HepG2 (cell line): ENCODE data around the gene SBNO2. TPM values are rescaled to one million over a fixed set of nuclear protein-coding genes. Genes with fewer than 3 reads are reported as not detected.

Source experiments
- DMAP1 ChIP-seq: IDR thresholded peaks from 2 replicates; pipeline ENCODE4 v1.6.1; 2016
- HNF4G ChIP-seq, 2 experiments: sonication (generic) in 1 of 2; formaldehyde crosslinking in 1 of 2; IDR thresholded peaks; 2 replicates each; pipeline versions ENCODE4 v1.4.0 to v1.6.1; 2011 to 2020; ENCODE audit warnings: borderline replicate concordance in 2 of 2, low read depth in 2 of 2, mild to moderate bottlenecking in 2 of 2, low read length in 1 of 2, missing genetic modification reagents in 1 of 2, moderate library complexity in 1 of 2
- KDM4B ChIP-seq: sonication (generic); formaldehyde crosslinking; IDR thresholded peaks from 2 replicates; pipeline ENCODE4 v1.4.0; 2020; ENCODE audit warnings: missing genetic modification reagents
- NPAS2 ChIP-seq: sonication (generic); formaldehyde crosslinking; IDR thresholded peaks from 2 replicates; pipeline ENCODE4 v1.8.0; 2022; ENCODE audit warnings: mild to moderate bottlenecking, missing genetic modification reagents, borderline replicate concordance
- NRL ChIP-seq: sonication (generic); formaldehyde crosslinking; IDR thresholded peaks from 2 replicates; pipeline ENCODE4 v1.5.0; 2020; ENCODE audit warnings: missing genetic modification reagents, mild to moderate bottlenecking, moderate library complexity, borderline replicate concordance
- RBFOX2 ChIP-seq: fragments of 200-400 bp; formaldehyde crosslinking; IDR thresholded peaks from 2 replicates; pipeline ENCODE4 v1.6.1; 2017; ENCODE audit warnings: low read depth, mild to moderate bottlenecking, low read length
- RBM22 ChIP-seq: fragments of 200-400 bp; formaldehyde crosslinking; optimal IDR thresholded peaks from 2 replicates; pipeline ENCODE3; 2017; ENCODE audit warnings: mild to moderate bottlenecking, low read length, moderate library complexity
- RXRA ChIP-seq: sonication (generic); formaldehyde crosslinking; IDR thresholded peaks from 2 replicates; pipeline ENCODE4 v1.5.1; 2020; ENCODE audit warnings: missing genetic modification reagents
- SIN3A ChIP-seq: IDR thresholded peaks from 2 replicates; pipeline ENCODE4 v1.6.1; 2011; ENCODE audit warnings: low read depth, mild to moderate bottlenecking, control low read depth, low read length, borderline replicate concordance
- U2AF1 ChIP-seq: fragments of 200-400 bp; formaldehyde crosslinking; optimal IDR thresholded peaks from 2 replicates; pipeline ENCODE3; 2017; ENCODE audit warnings: mild to moderate bottlenecking, low read depth, low read length
- YEATS4 ChIP-seq: sonication (generic); formaldehyde crosslinking; IDR thresholded peaks from 2 replicates; pipeline ENCODE4 v1.4.0; 2020; ENCODE audit warnings: missing genetic modification reagents, borderline replicate concordance
- ZBTB7B ChIP-seq: sonication (generic); formaldehyde crosslinking; IDR thresholded peaks from 2 replicates; pipeline ENCODE4 v1.4.0; 2020; ENCODE audit warnings: missing genetic modification reagents
- ZC3H13 ChIP-seq: sonication (generic); formaldehyde crosslinking; IDR thresholded peaks from 2 replicates; pipeline ENCODE4 v1.8.1; 2023; ENCODE audit warnings: mild to moderate bottlenecking, missing genetic modification reagents, moderate library complexity
- ZNF331 ChIP-seq: sonication (generic); formaldehyde crosslinking; IDR thresholded peaks from 2 replicates; pipeline ENCODE4 v1.4.0; 2020; ENCODE audit warnings: missing genetic modification reagents
- ZNF350 ChIP-seq: sonication (generic); formaldehyde crosslinking; IDR thresholded peaks from 2 replicates; pipeline ENCODE4 v1.4.0; 2020; ENCODE audit warnings: mild to moderate bottlenecking, low read depth, missing genetic modification reagents, borderline replicate concordance
- ZNF446 ChIP-seq: sonication (generic); formaldehyde crosslinking; IDR thresholded peaks from 2 replicates; pipeline ENCODE4 v1.5.0; 2020; ENCODE audit warnings: mild to moderate bottlenecking, missing genetic modification reagents
- ZNF564 ChIP-seq: sonication (generic); formaldehyde crosslinking; IDR thresholded peaks from 2 replicates; pipeline ENCODE4 v1.8.1; 2023; ENCODE audit warnings: mild to moderate bottlenecking, missing genetic modification reagents
- ZNF616 ChIP-seq: sonication (generic); formaldehyde crosslinking; IDR thresholded peaks from 2 replicates; pipeline ENCODE4 v1.5.0; 2020; ENCODE audit warnings: low read depth, mild to moderate bottlenecking, missing genetic modification reagents
- polyA plus RNA-seq, 8 experiments: library from polyadenylated mRNA; depleted of rRNA in 3 of 8; stranded (reverse) in 7 of 8; unstranded in 1 of 8; fragments of >200 nt; fragmentation: Illumina TruSeq in 4 of 8; extraction: Trizol in 4 of 8; gene quantifications; 2 replicates each; pipeline versions ENCODE4 v1.2.1 to v1.2.3, GENCODE V29; 2011 to 2016; ENCODE audit warnings: low read depth in 4 of 8, missing spikeins in 1 of 8, mixed read lengths in 1 of 8; ENCODE audit not compliant: insufficient read depth in 1 of 8
- total RNA-seq, 5 experiments: library from RNA; depleted of rRNA; stranded (reverse); fragments of >200 nt; fragmentation: Illumina TruSeq; extraction: Trizol; gene quantifications; 2 replicates each; pipeline ENCODE4 v1.2.3, GENCODE V29; 2016; ENCODE audit warnings: low read depth in 1 of 5
- TF ChIP-seq, protein P1 (sequence below): sonication (generic); formaldehyde crosslinking; IDR thresholded peaks from 2 replicates; pipeline ENCODE4 v1.4.0; 2020; ENCODE audit warnings: mild to moderate bottlenecking, missing genetic modification reagents
- TF ChIP-seq, protein P2 (sequence below): sonication (generic); formaldehyde crosslinking; IDR thresholded peaks from 2 replicates; pipeline ENCODE4 v1.4.0; 2020; ENCODE audit warnings: missing genetic modification reagents
- TF ChIP-seq, protein P3 (sequence below): sonication (generic); formaldehyde crosslinking; IDR thresholded peaks from 2 replicates; pipeline ENCODE4 v1.4.0; 2020; ENCODE audit warnings: missing genetic modification reagents
- TF ChIP-seq, protein P4 (sequence below): IDR thresholded peaks from 2 replicates; pipeline ENCODE4 v1.6.1; 2016
- TF ChIP-seq, protein P5 (sequence below): sonication (generic); formaldehyde crosslinking; IDR thresholded peaks from 2 replicates; pipeline ENCODE4 v1.5.0; 2020; ENCODE audit warnings: mild to moderate bottlenecking, missing genetic modification reagents

Gene SBNO2
- total and polyA plus RNA-seq, 2 of the 13 experiments (the other 11 are each of a cell fraction or from before 2014, with no cell fraction given), result 8.6 to 10.4 TPM

DNA sequence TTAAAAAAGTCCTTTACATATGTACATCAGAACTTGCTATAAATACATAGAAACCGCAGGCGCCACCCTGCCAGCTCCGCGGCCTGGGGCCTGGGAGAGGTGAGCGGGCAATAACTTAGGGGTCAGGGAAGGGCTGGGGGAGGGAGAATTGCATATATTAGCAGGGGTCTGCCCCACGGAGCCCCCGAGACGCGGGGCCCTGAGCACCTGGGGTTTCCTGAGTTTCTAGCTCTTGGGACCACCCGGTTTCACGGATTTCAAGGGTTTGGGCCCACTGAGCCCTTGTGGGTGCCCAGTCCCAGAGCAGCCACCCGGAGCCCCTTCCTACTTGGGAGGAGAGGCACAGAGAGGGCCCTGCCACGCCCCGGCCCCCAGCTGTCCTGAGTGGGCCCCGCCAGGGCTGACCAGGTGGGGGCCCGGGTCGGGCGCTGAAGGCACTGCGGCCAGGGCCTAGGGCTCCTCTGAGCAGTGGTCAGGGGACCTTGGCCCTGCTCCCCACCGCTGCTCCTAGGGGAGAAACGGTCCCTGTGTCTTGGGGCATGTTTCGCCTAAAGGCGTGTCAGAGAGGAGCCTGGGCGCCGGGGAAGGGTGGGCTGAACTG lies 66.3 kb downstream of the SBNO2 start (continued):
- TF ChIP-seq, protein P1, sequence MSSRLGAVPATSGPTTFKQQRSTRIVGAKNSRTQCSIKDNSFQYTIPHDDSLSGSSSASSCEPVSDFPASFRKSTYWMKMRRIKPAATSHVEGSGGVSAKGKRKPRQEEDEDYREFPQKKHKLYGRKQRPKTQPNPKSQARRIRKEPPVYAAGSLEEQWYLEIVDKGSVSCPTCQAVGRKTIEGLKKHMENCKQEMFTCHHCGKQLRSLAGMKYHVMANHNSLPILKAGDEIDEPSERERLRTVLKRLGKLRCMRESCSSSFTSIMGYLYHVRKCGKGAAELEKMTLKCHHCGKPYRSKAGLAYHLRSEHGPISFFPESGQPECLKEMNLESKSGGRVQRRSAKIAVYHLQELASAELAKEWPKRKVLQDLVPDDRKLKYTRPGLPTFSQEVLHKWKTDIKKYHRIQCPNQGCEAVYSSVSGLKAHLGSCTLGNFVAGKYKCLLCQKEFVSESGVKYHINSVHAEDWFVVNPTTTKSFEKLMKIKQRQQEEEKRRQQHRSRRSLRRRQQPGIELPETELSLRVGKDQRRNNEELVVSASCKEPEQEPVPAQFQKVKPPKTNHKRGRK (CRISPR knock-in tag), result no peak
- TF ChIP-seq HNF4G (IDR thresholded peaks at IDR 0.05; ENCODE audit: borderline replicate concordance, low read depth, low read length) (no peak), HNF4G (CRISPR knock-in tag; IDR thresholded peaks at IDR 0.05; ENCODE audit: borderline replicate concordance, low read depth) (no peak), RBFOX2 (peak; percentile 76), ZNF331 (CRISPR knock-in tag) (no peak), ZNF616 (CRISPR knock-in tag) (no peak), DMAP1 (no peak), ZNF350 (CRISPR knock-in tag) (no peak), ZNF564 (no peak), ZBTB7B (no peak), NRL (no peak), U2AF1 (no peak), RXRA (CRISPR knock-in tag) (no peak), ZC3H13 (peak; percentile 39; the same call in 1 of the 2 replicates), YEATS4 (CRISPR knock-in tag) (no peak), ZNF446 (CRISPR knock-in tag) (0 out of 2 replicates have a peak, but pooled peaks have one; percentile 28), KDM4B (CRISPR knock-in tag) (no peak), NPAS2 (CRISPR knock-in tag) (no peak), RBM22 (peak; percentile 90), SIN3A (no peak)
- TF ChIP-seq, protein P2, sequence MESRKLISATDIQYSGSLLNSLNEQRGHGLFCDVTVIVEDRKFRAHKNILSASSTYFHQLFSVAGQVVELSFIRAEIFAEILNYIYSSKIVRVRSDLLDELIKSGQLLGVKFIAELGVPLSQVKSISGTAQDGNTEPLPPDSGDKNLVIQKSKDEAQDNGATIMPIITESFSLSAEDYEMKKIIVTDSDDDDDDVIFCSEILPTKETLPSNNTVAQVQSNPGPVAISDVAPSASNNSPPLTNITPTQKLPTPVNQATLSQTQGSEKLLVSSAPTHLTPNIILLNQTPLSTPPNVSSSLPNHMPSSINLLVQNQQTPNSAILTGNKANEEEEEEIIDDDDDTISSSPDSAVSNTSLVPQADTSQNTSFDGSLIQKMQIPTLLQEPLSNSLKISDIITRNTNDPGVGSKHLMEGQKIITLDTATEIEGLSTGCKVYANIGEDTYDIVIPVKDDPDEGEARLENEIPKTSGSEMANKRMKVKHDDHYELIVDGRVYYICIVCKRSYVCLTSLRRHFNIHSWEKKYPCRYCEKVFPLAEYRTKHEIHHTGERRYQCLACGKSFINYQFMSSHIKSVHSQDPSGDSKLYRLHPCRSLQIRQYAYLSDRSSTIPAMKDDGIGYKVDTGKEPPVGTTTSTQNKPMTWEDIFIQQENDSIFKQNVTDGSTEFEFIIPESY, result peak; percentile 8; the same call in 1 of the 2 replicates
- TF ChIP-seq, protein P3, sequence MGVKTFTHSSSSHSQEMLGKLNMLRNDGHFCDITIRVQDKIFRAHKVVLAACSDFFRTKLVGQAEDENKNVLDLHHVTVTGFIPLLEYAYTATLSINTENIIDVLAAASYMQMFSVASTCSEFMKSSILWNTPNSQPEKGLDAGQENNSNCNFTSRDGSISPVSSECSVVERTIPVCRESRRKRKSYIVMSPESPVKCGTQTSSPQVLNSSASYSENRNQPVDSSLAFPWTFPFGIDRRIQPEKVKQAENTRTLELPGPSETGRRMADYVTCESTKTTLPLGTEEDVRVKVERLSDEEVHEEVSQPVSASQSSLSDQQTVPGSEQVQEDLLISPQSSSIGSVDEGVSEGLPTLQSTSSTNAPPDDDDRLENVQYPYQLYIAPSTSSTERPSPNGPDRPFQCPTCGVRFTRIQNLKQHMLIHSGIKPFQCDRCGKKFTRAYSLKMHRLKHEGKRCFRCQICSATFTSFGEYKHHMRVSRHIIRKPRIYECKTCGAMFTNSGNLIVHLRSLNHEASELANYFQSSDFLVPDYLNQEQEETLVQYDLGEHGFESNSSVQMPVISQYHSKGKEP (CRISPR knock-in tag), result no peak
- TF ChIP-seq, protein P4, sequence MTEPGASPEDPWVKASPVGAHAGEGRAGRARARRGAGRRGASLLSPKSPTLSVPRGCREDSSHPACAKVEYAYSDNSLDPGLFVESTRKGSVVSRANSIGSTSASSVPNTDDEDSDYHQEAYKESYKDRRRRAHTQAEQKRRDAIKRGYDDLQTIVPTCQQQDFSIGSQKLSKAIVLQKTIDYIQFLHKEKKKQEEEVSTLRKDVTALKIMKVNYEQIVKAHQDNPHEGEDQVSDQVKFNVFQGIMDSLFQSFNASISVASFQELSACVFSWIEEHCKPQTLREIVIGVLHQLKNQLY (CRISPR knock-in tag), result no peak
- TF ChIP-seq, protein P5, sequence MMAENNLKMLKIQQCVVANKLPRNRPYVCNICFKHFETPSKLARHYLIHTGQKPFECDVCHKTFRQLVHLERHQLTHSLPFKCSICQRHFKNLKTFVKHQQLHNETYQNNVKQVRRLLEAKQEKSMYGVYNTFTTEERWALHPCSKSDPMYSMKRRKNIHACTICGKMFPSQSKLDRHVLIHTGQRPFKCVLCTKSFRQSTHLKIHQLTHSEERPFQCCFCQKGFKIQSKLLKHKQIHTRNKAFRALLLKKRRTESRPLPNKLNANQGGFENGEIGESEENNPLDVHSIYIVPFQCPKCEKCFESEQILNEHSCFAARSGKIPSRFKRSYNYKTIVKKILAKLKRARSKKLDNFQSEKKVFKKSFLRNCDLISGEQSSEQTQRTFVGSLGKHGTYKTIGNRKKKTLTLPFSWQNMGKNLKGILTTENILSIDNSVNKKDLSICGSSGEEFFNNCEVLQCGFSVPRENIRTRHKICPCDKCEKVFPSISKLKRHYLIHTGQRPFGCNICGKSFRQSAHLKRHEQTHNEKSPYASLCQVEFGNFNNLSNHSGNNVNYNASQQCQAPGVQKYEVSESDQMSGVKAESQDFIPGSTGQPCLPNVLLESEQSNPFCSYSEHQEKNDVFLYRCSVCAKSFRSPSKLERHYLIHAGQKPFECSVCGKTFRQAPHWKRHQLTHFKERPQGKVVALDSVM, result no peak
